Measurements from ENCODE around the gene SBK2. TPM values are rescaled to one million over a fixed set of nuclear protein-coding genes. Genes with fewer than 3 reads are reported as not detected.

Gene SBK2
- total RNA-seq, 2 donors from 2014 or later: 111 to 172 TPM

GRCh38 chr19:55482967-55483705 is 53.8 kb downstream of the SBK2 start:
- H3K4me3 ChIP-seq: no peak overlapping the region
- H3K36me3 ChIP-seq: peaks cover 11% of the 10 kb centered on the region
- peaks cover 0 to 63% of the 10 kb centered on the region in 2 donors for H3K4me1 ChIP-seq
- TF ChIP-seq, protein P1, sequence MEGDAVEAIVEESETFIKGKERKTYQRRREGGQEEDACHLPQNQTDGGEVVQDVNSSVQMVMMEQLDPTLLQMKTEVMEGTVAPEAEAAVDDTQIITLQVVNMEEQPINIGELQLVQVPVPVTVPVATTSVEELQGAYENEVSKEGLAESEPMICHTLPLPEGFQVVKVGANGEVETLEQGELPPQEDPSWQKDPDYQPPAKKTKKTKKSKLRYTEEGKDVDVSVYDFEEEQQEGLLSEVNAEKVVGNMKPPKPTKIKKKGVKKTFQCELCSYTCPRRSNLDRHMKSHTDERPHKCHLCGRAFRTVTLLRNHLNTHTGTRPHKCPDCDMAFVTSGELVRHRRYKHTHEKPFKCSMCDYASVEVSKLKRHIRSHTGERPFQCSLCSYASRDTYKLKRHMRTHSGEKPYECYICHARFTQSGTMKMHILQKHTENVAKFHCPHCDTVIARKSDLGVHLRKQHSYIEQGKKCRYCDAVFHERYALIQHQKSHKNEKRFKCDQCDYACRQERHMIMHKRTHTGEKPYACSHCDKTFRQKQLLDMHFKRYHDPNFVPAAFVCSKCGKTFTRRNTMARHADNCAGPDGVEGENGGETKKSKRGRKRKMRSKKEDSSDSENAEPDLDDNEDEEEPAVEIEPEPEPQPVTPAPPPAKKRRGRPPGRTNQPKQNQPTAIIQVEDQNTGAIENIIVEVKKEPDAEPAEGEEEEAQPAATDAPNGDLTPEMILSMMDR (IDR thresholded peaks at IDR 0.05): no peak
- no peaks in the 10 kb centered on the region for H3K9me3 ChIP-seq
- no peak for DNase-seq (ENCODE audit: low spot score)
- no peaks in the 10 kb centered on the region for H3K27me3 ChIP-seq
- no peak overlapping the region for H3K27ac ChIP-seq

- Histone ChIP-seq H3K9me3 (no peaks in the 10 kb centered on the region), H3K27ac (no peak overlapping the region), H3K4me3 (no peak overlapping the region), H3K27me3 (no peaks in the 10 kb centered on the region), H3K36me3 (peaks cover 11% of the 10 kb centered on the region), H3K4me1 (peaks cover 0 to 63% of the 10 kb centered on the region in 2 donors)
- TF ChIP-seq, protein P1 (IDR thresholded peaks at IDR 0.05): no peak
- no peak for DNase-seq (ENCODE audit: low spot score)
Observed at GRCh38 chr19:55482156-55482961, 54.6 kb downstream of the SBK2 start.

GRCh38 chr19:55481794-55482155 is 55.2 kb downstream of the SBK2 start:
- DNase-seq (ENCODE audit: low spot score): no peak

GRCh38 chr19:55481148-55481793 is 55.7 kb downstream of the SBK2 start:
- Histone ChIP-seq H3K4me1 (peaks cover 0 to 56% of the 10 kb centered on the region in 2 donors), H3K36me3 (peaks cover 11% of the 10 kb centered on the region), H3K27me3 (no peaks in the 10 kb centered on the region), H3K4me3 (no peak overlapping the region), H3K27ac (no peak overlapping the region), H3K9me3 (no peaks in the 10 kb centered on the region)
- TF ChIP-seq, protein P1 (IDR thresholded peaks at IDR 0.05): no peak
- no peak for DNase-seq (ENCODE audit: low spot score)

More at GRCh38 chr19:55481794-55482155, 55.2 kb downstream of the SBK2 start:
- Histone ChIP-seq H3K27ac (no peak overlapping the region), H3K36me3 (peaks cover 11% of the 10 kb centered on the region), H3K4me3 (no peak overlapping the region), H3K27me3 (no peaks in the 10 kb centered on the region), H3K4me1 (peaks cover 0 to 61% of the 10 kb centered on the region in 2 donors), H3K9me3 (no peaks in the 10 kb centered on the region)
- TF ChIP-seq, protein P1 (IDR thresholded peaks at IDR 0.05): no peak

GRCh38 chr19:55479451-55480230 is 57.3 kb downstream of the SBK2 start:
- Histone ChIP-seq H3K27me3 (no peaks in the 10 kb centered on the region), H3K27ac (peak overlapping the region in 1 of 2 donors; percentile 77), H3K4me3 (no peak overlapping the region), H3K9me3 (no peaks in the 10 kb centered on the region), H3K4me1 (peaks cover 0 to 45% of the 10 kb centered on the region in 2 donors), H3K36me3 (peaks cover 11% of the 10 kb centered on the region)
- TF ChIP-seq, protein P1 (IDR thresholded peaks at IDR 0.05): no peak
- no peak for DNase-seq (ENCODE audit: low spot score)

All from right atrium auricular region (tissue), 2 donors.